IgD-negative memory B cell (primary cell): Measurements from ENCODE around the gene ITGB2. TPM values are rescaled to one million over a fixed set of nuclear protein-coding genes. Genes with fewer than 3 reads are reported as not detected.

Experiments
- H3K27ac Mint-ChIP-seq, 3 donors: one replicate each; pipeline ENCODE4 v1.8.0; 2020 to 2022; ENCODE audit warnings: mild to moderate bottlenecking in 3 of 3, mixed read lengths in 3 of 3, moderate library complexity in 1 of 3
- H3K27me3 Mint-ChIP-seq: one replicate; pipeline ENCODE4 v1.8.0; 2021; ENCODE audit warnings: mixed read lengths
- H3K36me3 Mint-ChIP-seq: one replicate; pipeline ENCODE4 v1.8.0; 2020; ENCODE audit warnings: mild to moderate bottlenecking, mixed read lengths
- H3K4me1 Mint-ChIP-seq, 3 donors: one replicate each; pipeline ENCODE4 v1.8.0; 2020 to 2022; ENCODE audit warnings: mixed read lengths in 3 of 3, mild to moderate bottlenecking in 1 of 3
- H3K4me3 Mint-ChIP-seq, 4 donors: one replicate each; pipeline ENCODE4 v1.8.0; 2020 to 2022; ENCODE audit warnings: mild to moderate bottlenecking in 4 of 4, mixed read lengths in 4 of 4, moderate library complexity in 3 of 4
- H3K9me3 Mint-ChIP-seq, 3 donors: one replicate each; pipeline ENCODE4 v1.8.0; 2020 to 2021; ENCODE audit warnings: mixed read lengths in 3 of 3, mild to moderate bottlenecking in 1 of 3
- polyA plus RNA-seq: library from polyadenylated mRNA; unstranded; fragments of 300-500 nt; fragmentation: Illumina TruSeq; gene quantifications from one replicate; pipeline ENCODE4 v1.2.3, GENCODE V29; 2021

The ITGB2 gene
- polyA plus RNA-seq, 1 donor from 2014 or later, result 294 TPM

GRCh38 chr21:44949161-44949778 lies 28.6 kb upstream of the ITGB2 start:
- no peak overlapping the region for H3K27ac Mint-ChIP-seq
- peaks cover 3% of the 10 kb centered on the region for H3K36me3 Mint-ChIP-seq
- H3K9me3 Mint-ChIP-seq, result no peaks in the 10 kb centered on the region
- H3K4me3 Mint-ChIP-seq, result peak overlapping the region in 1 of 4 donors; percentile 78
- peaks cover 6 to 17% (median 15%) of the 10 kb centered on the region in 3 donors for H3K4me1 Mint-ChIP-seq
- H3K27me3 Mint-ChIP-seq, result no peaks in the 10 kb centered on the region

GRCh38 chr21:44948426-44949120 lies 27.9 kb upstream of the ITGB2 start:
- H3K27ac Mint-ChIP-seq, result no peak overlapping the region
- peaks cover 6 to 17% (median 13%) of the 10 kb centered on the region in 3 donors for H3K4me1 Mint-ChIP-seq
- no peaks in the 10 kb centered on the region for H3K27me3 Mint-ChIP-seq
- H3K4me3 Mint-ChIP-seq, result no peak overlapping the region
- no peaks in the 10 kb centered on the region for H3K9me3 Mint-ChIP-seq
- H3K36me3 Mint-ChIP-seq, result peaks cover 3% of the 10 kb centered on the region

GRCh38 chr21:44947930-44948331 lies 27.2 kb upstream of the ITGB2 start:
- Mint-ChIP-seq H3K27me3 (no peaks in the 10 kb centered on the region), H3K9me3 (no peaks in the 10 kb centered on the region), H3K4me1 (peaks cover 9 to 19% (median 15%) of the 10 kb centered on the region in 3 donors), H3K36me3 (peaks cover 3% of the 10 kb centered on the region), H3K27ac (no peak overlapping the region), H3K4me3 (no peak overlapping the region)

- H3K36me3 Mint-ChIP-seq, result peaks cover 6% of the 10 kb centered on the region
- no peak overlapping the region for H3K27ac Mint-ChIP-seq
- no peaks in the 10 kb centered on the region for H3K27me3 Mint-ChIP-seq
- H3K9me3 Mint-ChIP-seq, result no peaks in the 10 kb centered on the region
- H3K4me1 Mint-ChIP-seq, result peaks cover 13 to 22% (median 18%) of the 10 kb centered on the region in 3 donors
- H3K4me3 Mint-ChIP-seq, result no peak overlapping the region
Measured at GRCh38 chr21:44947111-44947929, 26.6 kb upstream of the ITGB2 start.

- H3K9me3 Mint-ChIP-seq, result no peaks in the 10 kb centered on the region
- H3K36me3 Mint-ChIP-seq, result peaks cover 6% of the 10 kb centered on the region
- no peak overlapping the region for H3K4me3 Mint-ChIP-seq
- H3K27me3 Mint-ChIP-seq, result no peaks in the 10 kb centered on the region
- no peak overlapping the region for H3K27ac Mint-ChIP-seq
- H3K4me1 Mint-ChIP-seq, result peaks cover 18 to 28% (median 22%) of the 10 kb centered on the region in 3 donors
Measured at GRCh38 chr21:44946254-44947041, 25.7 kb upstream of the ITGB2 start.

- Mint-ChIP-seq H3K27me3 (no peaks in the 10 kb centered on the region), H3K4me3 (no peak overlapping the region), H3K9me3 (no peaks in the 10 kb centered on the region), H3K4me1 (peaks cover 27 to 37% (median 31%) of the 10 kb centered on the region in 3 donors), H3K36me3 (peaks cover 6% of the 10 kb centered on the region), H3K27ac (no peak overlapping the region)
Measured at GRCh38 chr21:44944596-44944995, 23.9 kb upstream of the ITGB2 start.

GRCh38 chr21:44943686-44944550 lies 23.2 kb upstream of the ITGB2 start:
- H3K27ac Mint-ChIP-seq, result no peak overlapping the region
- H3K9me3 Mint-ChIP-seq, result no peaks in the 10 kb centered on the region
- H3K36me3 Mint-ChIP-seq, result peaks cover 6% of the 10 kb centered on the region
- H3K4me3 Mint-ChIP-seq, result peak overlapping the region in 2 of 4 donors; percentile 27 to 74
- peaks cover 26 to 41% (median 33%) of the 10 kb centered on the region in 3 donors for H3K4me1 Mint-ChIP-seq
- no peaks in the 10 kb centered on the region for H3K27me3 Mint-ChIP-seq

- Mint-ChIP-seq H3K27me3 (no peaks in the 10 kb centered on the region), H3K9me3 (no peaks in the 10 kb centered on the region), H3K27ac (no peak overlapping the region), H3K4me1 (peaks cover 26 to 41% (median 36%) of the 10 kb centered on the region in 3 donors), H3K36me3 (peaks cover 6% of the 10 kb centered on the region), H3K4me3 (peak overlapping the region in 3 of 4 donors; percentile 27 to 74 (median 29))
Measured at GRCh38 chr21:44943005-44943685, 22.4 kb upstream of the ITGB2 start.

GRCh38 chr21:44942566-44942965 lies 21.9 kb upstream of the ITGB2 start:
- peaks cover 26 to 41% (median 36%) of the 10 kb centered on the region in 3 donors for H3K4me1 Mint-ChIP-seq
- H3K9me3 Mint-ChIP-seq, result no peaks in the 10 kb centered on the region
- no peak overlapping the region for H3K27ac Mint-ChIP-seq
- H3K27me3 Mint-ChIP-seq, result no peaks in the 10 kb centered on the region
- H3K36me3 Mint-ChIP-seq, result peaks cover 6% of the 10 kb centered on the region
- peak overlapping the region in 3 of 4 donors; percentile 51 to 93 (median 80) for H3K4me3 Mint-ChIP-seq

- Mint-ChIP-seq H3K4me1 (peaks cover 26 to 41% (median 34%) of the 10 kb centered on the region in 3 donors), H3K27me3 (no peaks in the 10 kb centered on the region)
Measured at GRCh38 chr21:44941567-44941966, 20.9 kb upstream of the ITGB2 start.

GRCh38 chr21:44940116-44940631 lies 19.5 kb upstream of the ITGB2 start:
- Mint-ChIP-seq H3K4me3 (peak overlapping the region; percentile 89 to 96 (median 93)), H3K27me3 (no peaks in the 10 kb centered on the region), H3K9me3 (no peaks in the 10 kb centered on the region), H3K36me3 (peaks cover 6% of the 10 kb centered on the region), H3K4me1 (peaks cover 28 to 36% (median 30%) of the 10 kb centered on the region in 3 donors), H3K27ac (peak overlapping the region in 1 of 3 donors; percentile 73)

More at GRCh38 chr21:44941567-44941966, 20.9 kb upstream of the ITGB2 start:
- peak overlapping the region in 1 of 3 donors; percentile 73 for H3K27ac Mint-ChIP-seq
- H3K4me3 Mint-ChIP-seq, result peak overlapping the region; percentile 89 to 96 (median 93)
- H3K36me3 Mint-ChIP-seq, result peaks cover 6% of the 10 kb centered on the region
- no peaks in the 10 kb centered on the region for H3K9me3 Mint-ChIP-seq

GRCh38 chr21:44939532-44940115 lies 18.9 kb upstream of the ITGB2 start, which contains the start of gene SLX9:
TSS of gene SLX9 (plus strand) at chr21:44940029. CDS start at chr21:44940058, 29 bp downstream.
- H3K27me3 Mint-ChIP-seq, result no peaks in the 10 kb centered on the region
- peak within 1 kb of the TSS; percentile 10 to 83 (median 73) for H3K27ac Mint-ChIP-seq
- no peaks in the 10 kb centered on the region for H3K9me3 Mint-ChIP-seq
- H3K36me3 Mint-ChIP-seq, result peaks cover 3% of the 10 kb centered on the region
- peaks cover 28 to 34% (median 30%) of the 10 kb centered on the region in 3 donors for H3K4me1 Mint-ChIP-seq
- peak within 1 kb of the TSS; percentile 89 to 96 (median 93) for H3K4me3 Mint-ChIP-seq
